Right lobe of liver (tissue), 6 donors: Measurements from ENCODE around the gene ADAMTS16. TPM values are rescaled to one million over a fixed set of nuclear protein-coding genes. Genes with fewer than 3 reads are reported as not detected.
"Not testable (repeated sequence)": the region's sequence is repeated elsewhere in the genome, so short reads cannot be mapped to it uniquely, and the experiment has no call there.

Experiments used
- ATAC-seq, 4 donors: fragments of 200-7000 bp; cut with Tn5 transposase; one replicate each; pipeline ENCODE4 v1.9.1; 2020; ENCODE audit warnings: mild to moderate bottlenecking in 4 of 4, moderate library complexity in 4 of 4
- DNase-seq, 3 donors: peaks; one replicate each; pipeline ENCODE4 v3.0.0-alpha.2; 2020
- H3K27ac ChIP-seq, 3 donors: fragments of 200-600 bp; one replicate each; pipeline ENCODE4 v1.8.0; 2022
- H3K27me3 ChIP-seq, 2 donors: fragments of 200-600 bp; one replicate each; pipeline ENCODE4 v1.8.0; 2022
- H3K36me3 ChIP-seq, 4 donors: fragments of 200-600 bp; sonication (generic) in 1 of 4; one replicate each; pipeline versions ENCODE4 v1.5.1 to v1.8.0; 2017 to 2022; ENCODE audit warnings: control low read depth in 1 of 4
- H3K4me1 ChIP-seq, 4 donors: fragments of 200-600 bp; sonication (generic) in 1 of 4; one replicate each; pipeline versions ENCODE4 v1.5.1 to v1.8.0; 2017 to 2022; ENCODE audit warnings: control low read depth in 1 of 4
- H3K4me3 ChIP-seq, 3 donors: fragments of 200-600 bp; one replicate each; pipeline ENCODE4 v1.8.0; 2022
- H3K9me3 ChIP-seq, 4 donors: fragments of 200-600 bp; sonication (generic) in 1 of 4; one replicate each; pipeline versions ENCODE4 v1.5.1 to v1.8.0; 2017 to 2022; ENCODE audit warnings: control low read depth in 1 of 4
- CTCF ChIP-seq, 4 donors: fragments of 200-600 bp in 3 of 4; fragments of 450-650 bp in 1 of 4; IDR thresholded peaks; one replicate each; pipeline versions ENCODE4 v1.5.1 to v1.8.0; 2016 to 2022; ENCODE audit warnings: antibody characterized with exemption in 4 of 4, mild to moderate bottlenecking in 2 of 4
- POLR2A ChIP-seq: fragments of 450-650 bp; IDR thresholded peaks from one replicate; pipeline ENCODE4 v1.6.1; 2017; ENCODE audit warnings: antibody characterized with exemption, mild to moderate bottlenecking
- WGBS: methylation state at CpG from one replicate; pipeline ENCODE4 v1.1.6; 2018; ENCODE audit warnings: low coverage, low lambda C conversion rate; ENCODE audit not compliant: insufficient coverage; ENCODE audit errors: missing lambda C conversion rate; 5-methylcytosine and 5-hydroxymethylcytosine counted together
- intact Hi-C, 2 donors: fragments of 100-400 bp; cut with DNase I; formaldehyde crosslinking; loops; one replicate each; pipeline versions ENCODE4 v1.11.2 to v1.14.1; 2022
- total RNA-seq, 6 experiments: library from RNA; depleted of rRNA in 2 of 6; stranded (reverse); fragments of >200 nt in 2 of 6; fragmentation: NEBNext Ultra II Directional in 3 of 6; extraction: Animal tissue kit (Norgen Biotek cat#: 25700) in 3 of 6; gene quantifications; one replicate each; pipeline versions ENCODE4 v1.1.0 to v1.2.4, GENCODE V29; 2016 to 2023
- donor health status: DM: no; HTN: yes; CAD: no.
- donor health status: DM: no; HTN: no; CAD: no.
- donor health status: DM: no; HTN: no; CAD: no.
- donor health status: DM: no; HTN: yes; CAD: no.
- donor health status: DM: no; HTN: yes; CAD: no.

ADAMTS16 gene
- total RNA-seq, 6 experiments from 2014 or later = not detected

GRCh38 chr5:5132693-5133295 is 7.3 kb upstream of the ADAMTS16 start:
- Histone ChIP-seq H3K9me3 (no peaks in the 10 kb centered on the region), H3K27ac (no peak overlapping the region), H3K4me1 (peaks cover 0 to 15% (median 6%) of the 10 kb centered on the region in 4 donors), H3K27me3 (no peaks in the 10 kb centered on the region), H3K4me3 (no peak overlapping the region), H3K36me3 (no peaks in the 10 kb centered on the region)
- DNase-seq = no peak
- no peak for ATAC-seq
- no peak for TF ChIP-seq CTCF (IDR thresholded peaks at IDR 0.05)
- TF ChIP-seq POLR2A = no peak
- WGBS = 84% methylated on average over 6 of the region's 15 CpGs
- intact Hi-C loops = loop anchor here in 1 of 2 donors (10.0 kb wide), 1 partner anchor 262 kb away; no protein-coding TSS in a partner anchor

- ATAC-seq (no peak), DNase-seq (no peak)
- Histone ChIP-seq H3K9me3 (no peaks in the 10 kb centered on the region), H3K27ac (no peak overlapping the region), H3K36me3 (no peaks in the 10 kb centered on the region), H3K4me3 (no peak overlapping the region), H3K4me1 (peaks cover 0 to 15% (median 6%) of the 10 kb centered on the region in 4 donors), H3K27me3 (no peaks in the 10 kb centered on the region)
- no peak for TF ChIP-seq CTCF (IDR thresholded peaks at IDR 0.05)
- WGBS = 95% methylated on average over 4 of the region's 9 CpGs
- intact Hi-C loops = loop anchor here in 1 of 2 donors (10.0 kb wide), 1 partner anchor 261 kb away; no protein-coding TSS in a partner anchor
Observed at GRCh38 chr5:5134107-5134506, 6.0 kb upstream of the ADAMTS16 start.

DNA sequence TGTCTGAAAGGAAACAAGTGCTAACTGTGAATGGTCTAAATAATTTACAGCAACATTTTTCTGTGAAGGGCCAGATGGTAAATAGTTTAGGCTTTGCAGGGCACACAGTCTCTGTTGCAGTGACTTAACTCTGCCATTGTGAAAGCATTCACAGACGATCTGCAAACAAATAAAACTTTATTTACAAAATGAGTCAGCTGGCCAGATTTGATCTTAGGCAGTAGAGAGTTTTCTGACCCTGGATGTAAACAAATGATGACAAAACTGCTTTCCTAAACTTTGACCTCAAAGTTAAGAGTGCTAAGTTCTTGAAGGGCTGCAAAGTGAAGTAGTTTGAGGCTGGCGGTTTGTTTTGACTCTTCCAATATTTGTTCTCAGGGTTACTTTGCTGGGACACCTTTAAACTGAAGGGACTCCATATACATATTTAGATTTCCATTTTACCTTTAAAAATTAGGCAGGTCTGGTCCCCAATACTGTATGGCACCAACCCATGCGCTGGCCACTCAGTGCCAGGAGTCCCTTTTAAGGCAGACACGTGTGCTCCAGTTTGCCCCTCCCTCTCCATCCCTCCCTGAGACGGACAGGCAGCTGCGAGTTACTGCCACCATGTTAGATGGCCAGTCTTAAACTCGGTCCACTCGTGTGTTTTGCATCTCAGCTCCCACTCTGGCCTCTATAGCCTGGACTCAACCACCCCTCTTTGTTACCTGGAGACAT is 4.0 kb upstream of the ADAMTS16 start:
- H3K9me3 ChIP-seq = no peaks in the 10 kb centered on the region
- H3K27ac ChIP-seq = peak overlapping the region in 2 of 3 donors; percentile 28 to 37
- intact Hi-C loops = loop anchor here in 1 of 2 donors (10.0 kb wide), 1 partner anchor 259 kb away; no protein-coding TSS in a partner anchor
- H3K27me3 ChIP-seq = peaks cover 0 to 3% of the 10 kb centered on the region in 2 donors
- peaks cover 0 to 30% (median 8%) of the 10 kb centered on the region in 4 donors for H3K4me1 ChIP-seq
- TF ChIP-seq POLR2A (no peak), CTCF (IDR thresholded peaks at IDR 0.05) (no peak)
- WGBS = 38% methylated on average over 6 of the region's 8 CpGs
- DNase-seq (no peak), ATAC-seq (peak; percentile 89 to 96 (median 94))
- no peaks in the 10 kb centered on the region for H3K36me3 ChIP-seq
- no peak overlapping the region for H3K4me3 ChIP-seq

DNA sequence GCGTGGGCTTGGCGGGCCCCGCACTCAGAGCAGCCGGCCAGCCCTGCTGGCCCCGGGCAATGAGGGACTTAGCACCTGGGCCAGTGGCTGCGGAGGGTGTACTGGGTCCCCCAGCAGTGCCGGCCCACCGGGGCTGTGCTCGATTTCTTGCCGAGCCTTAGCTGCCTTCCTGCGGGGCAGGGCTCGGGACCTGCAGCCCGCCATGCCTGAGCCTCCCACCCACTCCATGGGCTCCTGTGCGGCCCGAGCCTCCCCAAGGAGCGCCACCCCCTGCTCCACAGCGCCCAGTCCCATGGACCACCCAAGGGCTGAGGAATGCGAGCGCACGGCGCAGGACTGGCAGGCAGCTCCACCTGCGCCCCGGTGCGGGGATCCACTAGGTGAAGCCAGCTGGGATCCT is 2.3 kb upstream of the ADAMTS16 start:
- WGBS = no CpG with 5 or more reads among the region's 24 CpGs
- H3K27ac ChIP-seq, H3K4me3 ChIP-seq, H3K36me3 ChIP-seq, ATAC-seq, H3K9me3 ChIP-seq, DNase-seq, H3K27me3 ChIP-seq: not testable (repeated sequence)
- H3K4me1 ChIP-seq = peaks cover 0 to 34% (median 9%) of the 10 kb centered on the region in 4 donors
- intact Hi-C loops = loop anchor here in 1 of 2 donors (10.0 kb wide), 1 partner anchor 257 kb away; no protein-coding TSS in a partner anchor

DNA sequence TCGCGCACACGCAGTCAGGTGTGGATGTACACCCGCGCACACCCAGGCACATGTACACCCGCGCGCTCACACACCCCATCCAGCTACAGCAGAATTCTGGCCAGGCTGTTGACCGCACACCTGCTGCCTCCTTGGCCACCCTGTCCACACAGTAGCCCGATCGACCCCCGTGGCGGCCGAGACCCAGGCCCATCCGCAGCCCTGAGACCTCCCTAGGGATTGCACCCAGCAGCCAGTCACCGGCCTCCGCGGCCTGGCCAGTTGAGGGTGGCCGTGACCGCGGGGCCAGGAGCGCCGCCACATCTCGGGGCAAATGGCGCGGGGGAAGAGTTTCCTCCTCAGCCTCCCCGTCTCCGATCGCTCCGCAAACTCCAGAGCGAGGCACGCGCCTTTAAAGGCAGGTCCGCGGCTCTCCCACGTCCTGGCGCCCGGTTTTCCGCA is 774 bp upstream of the ADAMTS16 start:
- peaks cover 0 to 5% of the 10 kb centered on the region in 2 donors for H3K27me3 ChIP-seq
- no peaks in the 10 kb centered on the region for H3K9me3 ChIP-seq
- intact Hi-C loops = loop anchor here in 1 of 2 donors (10.0 kb wide), 1 partner anchor 255 kb away; no protein-coding TSS in a partner anchor
- TF ChIP-seq POLR2A (no peak), CTCF (IDR thresholded peaks at IDR 0.05) (no peak)
- H3K4me1 ChIP-seq = peaks cover 0 to 34% (median 9%) of the 10 kb centered on the region in 4 donors
- H3K27ac ChIP-seq = no peak overlapping the region
- 27% methylated on average over 19 of the region's 39 CpGs for WGBS
- no peak for ATAC-seq
- peak overlapping the region in 1 of 3 donors; percentile 6 for H3K4me3 ChIP-seq
- no peak for DNase-seq
- no peaks in the 10 kb centered on the region for H3K36me3 ChIP-seq
